D341Med (cell line): Measurements from ENCODE around the gene SAMD3.
"Not testable (repeated sequence)": the region's sequence is repeated elsewhere in the genome, so short reads cannot be mapped to it uniquely, and the experiment has no call there.

ENCODE experiments used
- DNase-seq: peaks from one replicate; pipeline ENCODE4 v3.0.0; 2012; ENCODE audit warnings: low spot score

SAMD3 gene

DNA sequence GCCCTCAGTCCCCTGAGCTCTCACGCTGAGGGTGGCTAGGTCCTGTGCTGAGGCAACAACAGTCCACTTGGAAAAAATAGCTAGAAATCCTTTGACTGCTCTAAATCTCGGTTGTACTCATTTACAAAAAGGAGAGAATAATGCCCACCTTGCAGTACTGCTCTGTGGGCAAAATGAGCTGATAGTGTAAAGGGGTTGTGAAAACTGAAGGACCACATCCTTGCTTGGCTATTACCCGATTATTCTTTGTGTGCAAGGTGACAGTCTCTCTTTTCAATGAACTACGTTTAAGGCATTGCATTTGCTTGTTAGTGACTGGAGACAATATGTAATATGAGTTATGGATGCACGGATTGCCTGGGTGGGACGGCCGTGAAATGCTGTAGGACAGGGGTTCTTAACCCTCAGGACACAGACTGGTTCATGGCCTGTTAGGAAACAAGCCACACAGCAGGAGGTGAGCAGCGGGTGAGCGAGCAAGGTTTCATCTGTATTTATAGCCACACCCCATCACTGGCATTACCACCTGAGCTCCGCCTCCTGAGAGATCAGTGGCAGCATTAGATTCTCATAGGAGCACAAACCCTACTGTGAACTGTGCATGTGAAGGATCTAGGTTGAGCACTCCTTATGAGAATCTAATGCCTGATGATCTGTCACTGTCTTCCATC is 14.6 kb downstream of the SAMD3 start:
- DNase-seq = no peak

DNA sequence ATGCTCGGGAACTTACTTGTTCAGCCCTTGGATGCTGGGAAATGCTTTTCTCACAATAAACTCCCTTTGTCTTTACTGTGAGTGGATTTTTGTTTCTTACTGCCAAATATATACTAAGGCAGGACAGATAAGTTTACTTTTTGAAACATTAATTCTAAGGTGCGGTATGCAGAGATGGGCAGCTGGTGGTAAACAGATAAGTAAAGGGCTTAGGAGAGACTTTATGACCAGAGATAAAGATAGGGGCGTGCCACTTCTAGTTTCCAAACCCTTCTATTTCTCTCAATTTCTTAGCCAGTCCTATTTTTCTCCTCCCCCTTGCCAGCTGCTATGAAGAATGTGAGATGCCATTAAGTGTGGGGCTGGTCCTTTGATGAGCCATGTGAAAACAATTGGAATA is 16.3 kb downstream of the SAMD3 start:
- DNase-seq = no peak

DNA sequence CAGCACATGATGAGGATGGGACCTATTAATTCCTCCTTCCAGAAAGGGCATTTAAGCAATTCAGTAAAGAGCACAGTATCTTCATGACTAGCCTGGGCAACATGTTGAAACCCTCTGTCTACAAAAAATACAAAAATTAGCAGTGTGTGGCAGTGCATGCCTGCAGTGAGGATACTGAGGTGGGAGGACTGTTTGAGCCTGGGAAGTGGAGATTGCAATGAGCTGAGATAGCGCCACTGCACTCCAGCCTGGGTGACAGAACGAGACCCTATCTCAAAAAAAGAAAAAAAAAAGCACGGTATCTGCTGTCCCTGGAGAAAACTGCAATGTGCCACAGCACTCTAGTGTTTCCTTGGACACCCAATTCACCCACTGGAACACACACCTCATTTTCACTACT is 18.4 kb downstream of the SAMD3 start:
- DNase-seq = no peak

DNA sequence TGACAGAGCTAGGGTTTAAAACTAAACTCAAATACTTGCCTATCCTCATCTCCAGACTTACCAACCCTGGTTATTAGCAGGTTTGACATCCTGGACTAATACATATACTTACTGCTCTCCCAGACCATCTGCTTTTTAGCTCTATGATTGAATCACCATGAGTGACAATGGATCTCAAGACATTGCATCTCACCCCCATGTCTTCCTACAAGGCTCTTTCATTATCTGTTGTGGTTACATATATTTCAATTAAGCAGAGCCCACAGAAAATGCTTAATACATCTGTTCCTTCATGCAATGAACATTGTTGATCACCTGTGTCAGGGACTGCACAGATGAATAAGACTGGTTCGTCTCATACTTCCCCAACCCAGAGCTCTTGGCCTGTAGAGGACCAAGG is 19.4 kb downstream of the SAMD3 start:
- no peak for DNase-seq

DNA sequence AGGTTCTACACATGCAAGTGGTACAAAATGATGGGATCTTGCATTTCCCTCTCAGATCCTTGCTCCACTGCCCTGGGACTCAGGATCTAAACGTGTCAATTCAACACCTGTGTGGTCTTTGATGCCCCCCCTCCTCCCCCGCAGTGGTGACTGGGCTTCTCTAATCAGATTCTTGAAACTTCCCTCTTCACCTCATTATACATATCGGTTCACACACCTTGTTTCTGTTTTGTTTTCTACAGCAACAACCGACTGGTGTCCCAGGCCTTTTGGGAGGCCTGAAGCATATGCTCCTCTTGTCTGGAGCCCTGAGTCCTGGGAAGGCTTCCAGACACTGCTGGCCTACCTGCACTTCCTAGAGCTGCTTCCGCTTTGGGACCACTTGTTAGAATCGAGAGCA is 20.0 kb downstream of the SAMD3 start:
- DNase-seq = no peak

DNA sequence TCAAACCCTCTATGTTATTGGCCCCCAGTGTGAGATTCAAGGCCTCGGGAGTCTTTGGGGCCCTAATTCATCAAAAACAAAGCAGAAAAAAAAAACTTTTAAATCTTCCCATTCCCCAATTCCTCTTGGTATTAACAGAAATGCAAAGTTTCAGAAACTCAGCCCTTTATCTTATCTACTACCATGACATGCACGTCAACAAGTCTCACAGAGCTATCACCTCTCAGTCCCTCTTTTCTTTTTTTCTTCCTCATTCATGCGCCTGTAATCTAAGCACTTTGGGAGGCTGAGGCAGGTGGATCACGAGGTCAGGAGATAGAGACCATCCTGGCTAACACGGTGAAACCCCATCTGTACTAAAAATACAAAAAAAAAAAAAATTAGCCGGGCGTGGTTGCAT is 22.7 kb downstream of the SAMD3 start:
- no peak for DNase-seq

DNA sequence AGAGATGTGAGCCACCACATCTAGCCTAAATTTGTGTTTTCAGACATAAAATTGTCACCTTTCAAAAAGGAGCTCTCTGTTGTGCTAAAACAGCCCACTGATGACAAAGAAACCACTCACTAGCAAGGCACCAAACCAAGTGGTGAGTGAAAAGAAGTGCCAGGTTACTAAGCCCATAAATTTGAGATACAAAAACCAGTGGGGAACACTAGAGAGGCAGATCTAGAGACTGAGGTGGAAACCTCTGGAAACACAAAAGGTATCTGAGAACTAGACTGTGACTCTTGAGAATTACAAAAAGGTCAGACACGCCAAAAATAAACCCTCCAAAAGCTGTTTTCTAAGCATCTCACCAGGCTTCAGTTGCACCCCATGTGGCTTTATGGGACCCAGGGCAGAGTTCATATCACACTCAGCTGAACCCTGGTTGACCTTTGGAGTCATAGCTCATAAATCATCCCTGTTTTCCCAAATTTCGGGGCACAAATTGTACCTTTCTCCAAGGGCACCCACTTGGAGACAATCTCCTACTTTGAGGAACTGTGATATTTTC is 24.2 kb downstream of the SAMD3 start:
- no peak for DNase-seq

DNA sequence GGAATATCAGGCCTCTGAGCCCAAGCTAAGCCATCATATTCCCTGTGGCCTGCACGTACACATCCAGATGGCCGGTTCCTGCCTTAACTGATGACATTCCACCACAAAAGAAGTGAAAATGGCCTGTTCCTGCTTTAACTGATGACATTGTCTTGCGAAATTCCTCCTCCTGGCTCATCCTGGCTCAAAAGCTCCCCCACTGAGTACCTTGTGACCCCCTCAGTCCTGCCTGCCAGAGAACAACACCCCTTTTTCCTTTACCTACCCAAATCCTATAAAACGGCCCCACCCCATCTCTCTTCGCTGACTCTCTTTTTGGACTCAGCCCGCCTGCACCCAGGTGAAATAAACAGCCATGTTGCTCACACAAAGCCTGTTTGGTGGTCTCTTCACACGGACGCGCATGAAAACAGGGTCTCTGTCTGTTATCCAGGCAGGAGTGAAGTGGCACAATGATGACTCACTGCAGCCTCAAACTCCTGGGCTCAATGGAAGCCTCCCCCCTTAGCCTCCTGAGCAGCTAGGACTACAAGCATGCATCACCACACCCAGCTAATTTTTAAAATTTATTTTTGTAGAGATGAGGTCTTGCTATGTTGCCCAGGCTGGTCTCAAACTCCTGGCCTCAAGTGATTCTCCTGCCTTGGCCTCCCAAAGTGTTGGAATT is 24.8 kb downstream of the SAMD3 start:
- not testable (repeated sequence) for DNase-seq

DNA sequence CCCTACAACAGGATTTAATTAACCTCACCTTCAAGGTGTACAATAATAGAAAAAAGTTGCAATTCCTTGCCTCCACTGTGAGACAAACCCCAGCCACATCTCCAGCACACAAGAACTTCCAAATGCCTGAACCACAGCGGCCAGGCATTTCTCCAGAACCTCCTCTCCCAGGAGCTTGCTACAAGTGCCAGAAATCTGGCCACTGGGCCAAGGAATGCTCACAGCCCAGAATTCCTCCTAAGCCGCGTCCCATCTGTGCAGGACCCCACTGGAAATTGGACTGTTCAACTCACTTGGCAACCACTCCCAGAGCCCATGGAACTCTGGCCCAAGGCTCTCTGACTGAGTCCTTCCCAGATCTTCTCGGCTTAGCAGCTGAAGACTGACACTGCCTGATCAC is 28.3 kb downstream of the SAMD3 start:
- DNase-seq = not testable (repeated sequence)

DNA sequence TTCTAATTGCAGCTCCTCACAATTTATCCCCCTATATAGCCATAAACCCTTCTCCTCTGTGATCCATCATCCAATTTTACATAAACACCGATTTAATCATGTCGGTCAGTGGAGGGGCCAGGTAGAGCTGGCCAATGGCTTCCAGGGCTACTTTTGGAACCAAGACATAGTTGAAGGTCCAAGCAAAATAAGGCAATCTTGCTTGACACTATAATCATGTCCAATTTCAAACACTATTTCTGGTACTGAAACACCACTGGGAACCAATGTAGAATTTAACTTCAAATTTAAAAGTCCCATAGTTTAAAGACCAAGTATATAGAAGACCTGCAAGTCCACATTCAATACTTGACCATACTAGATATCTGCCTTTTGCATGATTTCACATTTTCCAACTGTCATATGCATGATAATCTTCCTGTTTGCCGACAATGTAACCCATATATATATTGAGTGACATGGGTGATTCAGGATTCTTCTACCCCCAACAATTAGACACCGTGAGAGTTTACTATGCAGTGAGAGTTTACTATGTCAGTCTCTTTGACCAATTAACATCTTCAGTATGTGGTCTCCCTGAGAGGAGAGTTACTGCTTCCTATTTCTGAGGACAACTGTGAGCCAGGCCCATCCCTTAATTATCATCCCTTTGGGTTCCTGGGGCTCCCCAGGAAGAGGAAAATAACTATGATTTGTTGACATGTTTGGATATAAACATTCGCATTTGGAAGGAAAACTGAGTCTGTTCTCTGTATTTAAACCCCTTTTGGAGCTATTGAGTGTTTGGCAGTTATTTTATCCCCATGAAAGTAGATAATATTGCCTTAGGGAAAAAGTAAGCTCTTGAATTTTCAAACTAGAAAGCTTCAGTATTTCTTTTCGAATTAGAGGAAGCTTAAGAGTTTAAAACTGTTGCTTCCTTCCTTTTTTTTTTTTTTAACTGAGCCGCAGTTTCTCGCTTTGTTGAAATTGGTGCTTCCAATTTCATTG is 31.8 kb downstream of the SAMD3 start:
- no peak for DNase-seq

DNA sequence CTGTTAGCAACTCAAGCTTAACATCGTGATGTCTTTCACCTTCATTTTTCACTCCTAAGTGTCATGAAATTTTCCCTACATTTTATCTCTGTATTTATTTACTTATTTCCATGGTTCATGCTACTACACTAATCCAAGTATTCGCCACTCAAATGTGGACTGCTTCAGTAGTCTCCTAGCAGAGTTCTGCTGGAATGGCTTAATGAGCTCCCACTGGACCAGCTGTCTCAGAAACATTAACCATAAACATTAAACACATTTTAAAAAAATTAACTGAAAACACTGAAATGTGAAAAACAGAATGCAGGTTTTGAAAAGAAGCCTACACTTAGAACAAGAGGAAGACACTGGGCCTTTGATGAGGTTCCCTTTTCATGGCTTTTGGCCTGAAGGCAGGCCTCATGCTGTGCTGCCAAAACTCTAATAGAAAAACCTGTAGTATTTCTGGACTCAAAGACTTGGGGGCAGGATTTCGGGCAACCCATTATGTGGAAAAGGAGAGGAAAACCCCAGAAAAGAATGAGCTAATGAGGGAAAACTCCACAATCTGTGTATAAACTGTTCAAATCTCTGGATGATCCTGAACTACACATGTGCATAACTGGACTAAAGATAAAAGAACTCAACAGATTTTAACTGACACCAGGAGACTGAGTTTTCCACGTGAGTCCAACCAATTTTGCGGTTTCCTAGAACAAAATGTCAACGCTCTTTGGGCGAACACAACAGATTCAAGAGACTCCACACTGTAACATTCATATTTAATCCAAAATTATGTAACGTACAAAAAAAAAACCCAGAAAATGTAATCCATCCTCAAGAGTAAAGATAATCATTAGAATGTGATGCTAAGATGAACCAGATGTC is 33.0 kb downstream of the SAMD3 start:
- DNase-seq = no peak

DNA sequence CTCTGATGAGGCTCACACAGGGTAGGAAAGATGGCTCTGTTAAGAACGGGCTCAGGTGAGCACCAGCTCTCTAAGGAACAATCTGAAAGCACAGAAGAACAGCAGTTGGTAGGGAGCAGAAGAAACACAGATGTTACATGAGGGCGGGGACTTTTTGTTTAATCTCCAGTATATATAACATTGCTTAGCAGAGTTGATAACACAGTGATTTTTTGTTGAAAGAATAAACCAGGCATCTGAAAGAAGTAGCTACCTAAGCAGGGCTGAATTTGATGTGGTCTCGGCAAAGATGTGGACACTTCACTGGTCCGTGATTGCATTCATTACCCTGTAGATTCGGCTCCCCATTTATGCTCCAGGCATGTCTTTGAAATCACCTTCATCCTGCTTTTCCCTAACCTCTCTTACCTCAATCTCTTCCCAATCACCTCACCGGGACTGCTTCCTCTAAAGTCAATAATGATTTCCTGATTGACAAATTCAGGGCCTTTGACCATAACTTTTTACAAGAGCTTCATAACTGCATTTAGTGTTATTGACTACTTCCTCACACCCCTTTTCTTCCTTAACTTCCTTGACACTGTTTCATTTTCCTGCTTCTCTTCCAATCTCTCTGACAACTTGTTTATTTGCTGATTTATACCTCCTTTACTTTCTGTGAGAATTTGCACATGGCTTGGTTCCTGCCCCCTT is 34.4 kb downstream of the SAMD3 start:
- no peak for DNase-seq

DNA sequence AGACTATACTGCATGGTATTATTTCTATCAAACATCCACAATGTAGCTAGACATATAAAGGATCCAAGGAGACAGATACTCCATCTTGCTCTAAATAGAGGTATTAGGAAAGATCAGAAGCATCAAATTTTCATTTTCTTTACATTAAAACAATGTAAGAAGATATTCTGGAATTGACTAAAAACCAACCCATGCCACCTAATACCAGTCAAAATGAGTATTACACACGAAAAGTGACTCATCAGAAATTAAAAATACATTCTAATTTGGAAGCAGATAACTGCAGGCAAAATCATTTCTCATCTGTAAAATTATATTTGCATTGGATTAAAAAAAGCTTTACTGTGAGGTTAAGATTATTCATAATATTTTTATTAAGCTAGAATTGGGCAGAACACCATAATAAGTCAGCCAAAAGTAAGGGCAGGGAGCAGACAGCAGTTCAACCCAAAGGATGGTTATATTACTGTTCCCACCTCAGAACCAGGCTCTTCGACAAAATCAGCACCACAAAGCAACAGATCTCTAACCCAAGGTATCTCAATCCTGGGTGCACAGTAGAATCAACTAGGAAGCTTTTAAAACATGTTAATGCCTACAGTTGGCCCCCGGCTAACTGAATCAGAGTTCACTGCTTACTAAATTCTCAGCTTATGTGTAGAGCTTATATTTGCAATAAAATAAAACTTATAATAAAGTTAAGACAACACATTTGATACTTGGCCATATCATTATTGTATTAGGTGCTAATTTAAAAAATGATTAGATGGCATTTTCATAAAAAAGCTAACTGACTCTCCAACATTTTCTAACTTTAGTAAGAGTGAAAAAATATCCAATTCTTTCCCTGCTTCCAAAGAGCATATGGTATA is 35.2 kb downstream of the SAMD3 start:
- no peak for DNase-seq

DNA sequence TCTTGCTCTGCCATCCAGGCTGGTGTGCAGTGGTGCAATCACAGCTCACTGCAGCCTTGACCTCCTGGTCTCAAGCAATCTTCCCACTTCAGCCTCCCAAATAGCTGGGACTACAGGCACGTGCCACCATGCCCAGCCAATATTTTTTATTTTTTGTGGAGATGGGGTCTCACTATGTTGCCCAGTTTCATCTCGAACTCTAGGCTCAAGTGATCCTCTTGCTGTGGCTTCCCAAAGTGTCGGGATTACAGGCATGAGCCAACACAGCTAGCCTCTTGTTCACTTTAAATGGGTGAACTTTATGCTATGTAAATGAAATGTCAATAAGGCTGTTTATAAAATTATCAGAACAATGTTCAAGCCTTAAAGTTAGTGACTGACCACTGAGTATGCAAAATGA is 37.1 kb downstream of the SAMD3 start:
- DNase-seq = no peak

DNA sequence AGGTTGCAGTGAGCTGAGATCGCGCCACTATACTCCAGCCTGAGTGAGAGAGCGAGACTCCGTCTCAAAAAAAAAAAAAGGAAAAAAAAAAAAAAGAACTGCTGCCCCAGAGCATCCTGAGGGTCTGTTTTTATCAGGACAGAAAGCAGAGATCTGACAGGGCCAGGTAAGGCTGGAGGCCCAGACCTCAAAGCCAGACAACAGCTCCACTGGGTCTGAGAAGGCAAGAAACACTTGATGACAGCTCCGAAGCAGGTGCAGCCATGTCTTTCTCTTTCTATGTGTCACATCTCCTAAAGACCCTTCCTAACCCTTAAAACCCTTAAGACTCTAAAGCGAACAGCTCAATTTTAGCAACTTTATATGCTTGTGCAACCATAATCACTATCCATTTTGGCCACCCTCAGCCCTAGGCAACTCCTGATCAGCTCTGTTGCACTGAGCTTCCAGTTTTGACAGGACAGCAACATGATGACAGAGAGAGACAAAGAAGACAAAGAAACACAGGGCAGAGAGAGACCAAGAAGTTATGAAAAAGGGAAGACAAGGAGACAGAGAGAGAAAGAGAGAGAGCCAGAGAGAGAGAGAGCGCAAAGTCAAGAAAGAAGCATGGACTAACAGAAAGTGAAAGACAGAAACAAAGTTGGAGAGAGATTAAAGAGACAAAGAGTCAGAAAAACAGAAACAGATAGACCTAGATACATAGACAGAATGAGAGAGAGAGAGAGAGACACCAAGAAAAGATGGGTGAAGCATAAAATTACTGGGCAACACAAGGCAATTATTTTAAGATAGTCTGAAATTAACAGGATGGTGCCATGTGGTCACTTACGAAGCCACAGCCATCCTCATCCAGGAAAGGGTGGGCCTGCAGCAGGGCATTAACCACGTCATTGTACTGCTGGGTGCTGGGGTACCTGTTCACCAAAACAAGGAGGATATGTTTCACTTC is 39.2 kb downstream of the SAMD3 start:
- DNase-seq = no peak

DNA sequence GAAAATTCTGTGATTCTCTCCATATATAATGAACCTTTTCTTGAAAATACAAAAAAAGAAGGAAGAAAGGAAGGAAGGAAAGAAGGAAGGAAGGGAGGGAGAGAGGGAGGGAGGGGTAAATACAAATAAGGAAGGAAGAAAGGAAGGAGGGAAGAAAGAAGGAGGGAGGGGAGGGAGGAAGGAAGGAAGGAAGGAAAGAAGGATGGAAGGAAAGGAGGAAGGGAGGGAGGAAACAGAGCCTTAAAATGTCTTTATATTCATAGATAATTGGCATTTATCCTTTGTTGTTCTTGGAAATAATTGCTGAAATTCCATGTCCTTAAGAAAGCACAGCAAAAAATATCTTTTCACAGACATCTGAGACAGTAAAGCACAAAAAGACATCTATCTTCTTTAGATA is 40.3 kb downstream of the SAMD3 start:
- DNase-seq = no peak

DNA sequence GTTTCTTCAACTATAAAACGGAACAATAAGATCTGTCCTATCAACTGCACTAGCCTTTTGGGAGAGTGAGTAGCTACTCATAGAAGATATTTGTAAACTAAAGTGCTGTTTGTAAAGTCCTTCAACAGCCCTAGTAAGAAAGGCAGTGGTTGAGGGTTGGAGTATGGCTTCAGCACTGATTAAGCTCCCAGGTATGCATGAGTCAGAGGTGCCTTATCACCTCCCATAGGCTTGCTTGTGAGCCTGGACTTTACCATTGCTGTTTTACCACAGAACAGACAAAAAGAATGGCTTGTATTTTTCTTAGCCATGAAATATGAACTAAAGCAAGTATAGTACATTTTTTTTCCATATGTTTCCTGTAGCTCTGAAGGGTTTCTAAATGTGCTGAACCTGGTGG is 44.1 kb downstream of the SAMD3 start:
- no peak for DNase-seq

DNA sequence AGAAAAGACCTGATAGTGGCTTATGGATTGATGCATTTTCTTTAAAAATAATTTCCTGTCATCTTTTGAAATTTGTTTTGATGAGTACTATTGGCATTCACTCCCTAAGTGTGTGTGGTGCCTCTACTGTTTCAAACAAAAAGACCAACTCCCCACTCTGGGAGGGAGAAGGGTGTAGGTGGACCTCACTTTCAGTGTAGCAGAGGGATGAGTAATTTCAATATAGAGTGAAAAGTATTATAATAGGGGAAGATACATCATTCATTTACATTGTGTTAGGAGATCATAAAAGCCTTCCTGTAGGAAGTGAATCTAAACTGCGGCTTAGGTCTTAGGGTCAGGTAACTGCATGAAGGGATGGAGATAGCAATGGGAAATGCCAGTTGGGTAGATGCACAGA is 46.4 kb downstream of the SAMD3 start:
- no peak for DNase-seq
